ENCODE measurements around the gene RAB7B. TPM values are rescaled to one million over a fixed set of nuclear protein-coding genes. Genes with fewer than 3 reads are reported as not detected.

Gene RAB7B
- total RNA-seq, 1 donor from 2014 or later, result 6.6 TPM

- Mint-ChIP-seq H3K9me3 (ENCODE audit: unreplicated experiment) (peaks cover 4% of the 10 kb centered on the region), H3K4me1 (ENCODE audit: low read depth, unreplicated experiment) (peaks cover 12% of the 10 kb centered on the region), H3K36me3 (ENCODE audit: low read depth, unreplicated experiment) (no peaks in the 10 kb centered on the region), H3K27ac (ENCODE audit: unreplicated experiment) (no peak overlapping the region), H3K4me3 (ENCODE audit: unreplicated experiment) (no peak overlapping the region), H3K27me3 (ENCODE audit: low read depth, unreplicated experiment) (peaks cover 15% of the 10 kb centered on the region)
- FAIRE-seq (no peak), DNase-seq (ENCODE audit: low read depth) (no peak)
- Histone ChIP-seq H3K79me2 (ENCODE audit: insufficient read depth, low read length) (no peaks in the 10 kb centered on the region), H3K9ac (ENCODE audit: low read length) (no peak overlapping the region), H3K36me3 (ENCODE audit: insufficient read depth, low read length) (no peaks in the 10 kb centered on the region), H3K27ac (ENCODE audit: low read depth, low read length) (no peak overlapping the region), H3K4me1 (ENCODE audit: insufficient read depth, low read length) (no peaks in the 10 kb centered on the region), H2AFZ (ENCODE audit: low read depth, low read length) (no peak overlapping the region), H4K20me1 (ENCODE audit: insufficient read depth, low read length) (no peaks in the 10 kb centered on the region), H3K4me2 (ENCODE audit: low read length) (no peak overlapping the region), H3K9me3 (ENCODE audit: insufficient read depth, low read depth, low read length) (no peaks in the 10 kb centered on the region), H3K4me3 (ENCODE audit: insufficient read depth, low read depth, low read length) (no peak overlapping the region), H3K27me3 (ENCODE audit: insufficient read depth, low read length) (peaks cover 2% of the 10 kb centered on the region)
- TF ChIP-seq EZH2 (IDR thresholded peaks at IDR 0.05; ENCODE audit: insufficient read depth, low read length), result no peak
- TF ChIP-seq, protein P1, sequence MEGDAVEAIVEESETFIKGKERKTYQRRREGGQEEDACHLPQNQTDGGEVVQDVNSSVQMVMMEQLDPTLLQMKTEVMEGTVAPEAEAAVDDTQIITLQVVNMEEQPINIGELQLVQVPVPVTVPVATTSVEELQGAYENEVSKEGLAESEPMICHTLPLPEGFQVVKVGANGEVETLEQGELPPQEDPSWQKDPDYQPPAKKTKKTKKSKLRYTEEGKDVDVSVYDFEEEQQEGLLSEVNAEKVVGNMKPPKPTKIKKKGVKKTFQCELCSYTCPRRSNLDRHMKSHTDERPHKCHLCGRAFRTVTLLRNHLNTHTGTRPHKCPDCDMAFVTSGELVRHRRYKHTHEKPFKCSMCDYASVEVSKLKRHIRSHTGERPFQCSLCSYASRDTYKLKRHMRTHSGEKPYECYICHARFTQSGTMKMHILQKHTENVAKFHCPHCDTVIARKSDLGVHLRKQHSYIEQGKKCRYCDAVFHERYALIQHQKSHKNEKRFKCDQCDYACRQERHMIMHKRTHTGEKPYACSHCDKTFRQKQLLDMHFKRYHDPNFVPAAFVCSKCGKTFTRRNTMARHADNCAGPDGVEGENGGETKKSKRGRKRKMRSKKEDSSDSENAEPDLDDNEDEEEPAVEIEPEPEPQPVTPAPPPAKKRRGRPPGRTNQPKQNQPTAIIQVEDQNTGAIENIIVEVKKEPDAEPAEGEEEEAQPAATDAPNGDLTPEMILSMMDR (IDR thresholded peaks at IDR 0.05; ENCODE audit: insufficient read depth, low read depth, low read length), result no peak
Measured at GRCh38 chr1:206011057-206011456, 7.9 kb upstream of the RAB7B start.

DNA sequence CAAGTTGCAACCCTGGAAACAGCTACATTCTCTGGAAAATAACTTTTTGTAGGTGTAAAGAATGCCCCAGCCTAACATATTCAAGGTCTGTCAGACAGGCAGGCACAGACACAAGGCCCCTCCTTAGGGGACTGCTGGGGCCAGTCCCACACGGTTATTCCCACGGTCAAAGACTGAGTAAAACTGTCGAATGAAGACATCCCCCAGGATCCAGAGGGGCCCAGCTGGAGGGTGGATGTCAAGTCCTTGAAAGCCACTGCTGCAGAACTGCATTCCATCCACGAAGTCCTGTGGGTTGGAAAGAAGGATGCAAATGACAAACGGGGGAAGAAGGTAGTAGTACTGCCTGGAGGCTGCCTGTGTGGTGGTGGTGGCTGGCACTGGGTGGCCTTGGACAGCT, 6.9 kb upstream of the RAB7B start:
- Histone ChIP-seq H3K27ac (ENCODE audit: low read depth, low read length) (no peak overlapping the region), H2AFZ (ENCODE audit: low read depth, low read length) (no peak overlapping the region), H3K4me3 (ENCODE audit: insufficient read depth, low read depth, low read length) (no peak overlapping the region), H3K9me3 (ENCODE audit: insufficient read depth, low read depth, low read length) (no peaks in the 10 kb centered on the region), H4K20me1 (ENCODE audit: insufficient read depth, low read length) (no peaks in the 10 kb centered on the region), H3K9ac (ENCODE audit: low read length) (no peak overlapping the region), H3K36me3 (ENCODE audit: insufficient read depth, low read length) (no peaks in the 10 kb centered on the region), H3K4me2 (ENCODE audit: low read length) (no peak overlapping the region), H3K27me3 (ENCODE audit: insufficient read depth, low read length) (peaks cover 2% of the 10 kb centered on the region), H3K4me1 (ENCODE audit: insufficient read depth, low read length) (no peaks in the 10 kb centered on the region), H3K79me2 (ENCODE audit: insufficient read depth, low read length) (no peaks in the 10 kb centered on the region)
- H3K4me3 Mint-ChIP-seq (ENCODE audit: unreplicated experiment), result no peak overlapping the region
- peaks cover 4% of the 10 kb centered on the region for H3K9me3 Mint-ChIP-seq (ENCODE audit: unreplicated experiment)
- TF ChIP-seq, protein P1 (IDR thresholded peaks at IDR 0.05; ENCODE audit: insufficient read depth, low read depth, low read length), result no peak
- no peak for TF ChIP-seq EZH2 (IDR thresholded peaks at IDR 0.05; ENCODE audit: insufficient read depth, low read length)
- H3K36me3 Mint-ChIP-seq (ENCODE audit: low read depth, unreplicated experiment), result no peaks in the 10 kb centered on the region
- H3K4me1 Mint-ChIP-seq (ENCODE audit: low read depth, unreplicated experiment), result peaks cover 17% of the 10 kb centered on the region
- FAIRE-seq, result no peak
- no peak for DNase-seq (ENCODE audit: low read depth)
- H3K27me3 Mint-ChIP-seq (ENCODE audit: low read depth, unreplicated experiment), result peaks cover 17% of the 10 kb centered on the region
- H3K27ac Mint-ChIP-seq (ENCODE audit: unreplicated experiment), result no peak overlapping the region

GRCh38 chr1:206006946-206007345, 3.8 kb upstream of the RAB7B start:
- peaks cover 4% of the 10 kb centered on the region for H3K79me2 ChIP-seq (ENCODE audit: insufficient read depth, low read length)
- peaks cover 2% of the 10 kb centered on the region for H3K27me3 ChIP-seq (ENCODE audit: insufficient read depth, low read length)
- H3K4me3 ChIP-seq (ENCODE audit: insufficient read depth, low read depth, low read length), result no peak overlapping the region
- no peak for DNase-seq (ENCODE audit: low read depth)
- Mint-ChIP-seq H3K27me3 (ENCODE audit: low read depth, unreplicated experiment) (peaks cover 9% of the 10 kb centered on the region), H3K36me3 (ENCODE audit: low read depth, unreplicated experiment) (no peaks in the 10 kb centered on the region), H3K27ac (ENCODE audit: unreplicated experiment) (no peak overlapping the region), H3K4me3 (ENCODE audit: unreplicated experiment) (no peak overlapping the region), H3K9me3 (ENCODE audit: unreplicated experiment) (peaks cover 3% of the 10 kb centered on the region), H3K4me1 (ENCODE audit: low read depth, unreplicated experiment) (peaks cover 43% of the 10 kb centered on the region)
- H3K9me3 ChIP-seq (ENCODE audit: insufficient read depth, low read depth, low read length), result no peaks in the 10 kb centered on the region
- H3K36me3 ChIP-seq (ENCODE audit: insufficient read depth, low read length), result no peaks in the 10 kb centered on the region
- H3K9ac ChIP-seq (ENCODE audit: low read length), result no peak overlapping the region
- FAIRE-seq, result no peak
- peaks cover 22% of the 10 kb centered on the region for H3K4me1 ChIP-seq (ENCODE audit: insufficient read depth, low read length)
- no peak overlapping the region for H3K4me2 ChIP-seq (ENCODE audit: low read length)
- no peaks in the 10 kb centered on the region for H4K20me1 ChIP-seq (ENCODE audit: insufficient read depth, low read length)
- no peak overlapping the region for H3K27ac ChIP-seq (ENCODE audit: low read depth, low read length)
- TF ChIP-seq, protein P1 (IDR thresholded peaks at IDR 0.05; ENCODE audit: insufficient read depth, low read depth, low read length), result no peak
- no peak overlapping the region for H2AFZ ChIP-seq (ENCODE audit: low read depth, low read length)

Data from astrocyte (in vitro differentiated cells and primary cell).